K562 treated with DMSO at 1 percent for 12 hours (cell line): ENCODE results near the gene IARS2. TPM values are rescaled to one million over a fixed set of nuclear protein-coding genes. Genes with fewer than 3 reads are reported as not detected.

Experiments used
- total RNA-seq: library from RNA; unstranded; fragments of 300-600 nt; gene quantifications from 2 replicates; pipeline ENCODE4 v1.2.3, GENCODE V29; 2022; ENCODE audit not compliant: insufficient read depth

The IARS2 gene
- 35.7 and 81.3 TPM in 2 replicates for total RNA-seq

DNA sequence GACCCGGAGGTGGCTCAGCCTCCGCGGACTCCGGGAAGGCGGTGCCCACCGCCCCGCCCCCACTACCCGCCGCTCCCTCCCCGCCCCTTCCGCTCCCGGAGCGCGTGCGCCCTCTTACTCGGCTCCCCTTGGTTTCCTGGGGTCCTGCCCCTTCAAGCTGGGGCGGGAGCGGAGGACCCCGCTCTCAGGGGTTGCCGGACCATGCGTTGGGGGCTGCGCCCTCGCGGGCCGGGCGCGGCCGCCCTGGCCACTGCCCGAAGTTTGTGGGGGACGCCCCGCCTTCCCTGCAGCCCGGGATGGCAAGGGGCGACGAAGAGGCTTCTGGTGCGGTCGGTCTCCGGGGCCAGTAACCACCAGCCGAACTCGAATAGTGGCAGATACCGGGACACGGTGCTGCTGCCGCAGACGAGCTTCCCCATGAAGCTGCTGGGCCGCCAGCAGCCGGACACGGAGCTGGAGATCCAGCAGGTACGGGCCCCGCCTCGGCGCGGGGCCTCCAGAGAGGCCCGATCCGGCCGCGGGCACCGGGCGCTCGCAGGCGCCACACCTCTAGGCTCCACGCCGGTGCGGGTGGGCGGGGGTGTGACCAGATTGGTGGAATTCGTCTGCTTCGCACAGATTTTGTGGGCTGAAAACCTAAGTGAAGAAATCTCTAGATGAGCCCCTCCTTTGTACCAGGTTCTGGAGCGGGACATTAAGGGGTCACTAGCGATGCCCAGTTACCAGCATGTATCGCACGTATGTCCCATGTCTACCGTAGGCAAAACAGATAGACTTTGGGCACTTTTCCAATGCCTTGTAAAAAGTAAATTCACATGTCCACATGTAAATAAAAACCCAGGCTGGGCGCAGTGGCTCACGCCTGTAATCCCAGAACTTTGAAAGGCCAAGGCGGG lies at the start of gene IARS2:
Gene IARS2, plus strand, starts transcription at position 117 of the 896 bp plus-strand sequence. Its CDS starts 85 bp downstream, at position 202.

DNA sequence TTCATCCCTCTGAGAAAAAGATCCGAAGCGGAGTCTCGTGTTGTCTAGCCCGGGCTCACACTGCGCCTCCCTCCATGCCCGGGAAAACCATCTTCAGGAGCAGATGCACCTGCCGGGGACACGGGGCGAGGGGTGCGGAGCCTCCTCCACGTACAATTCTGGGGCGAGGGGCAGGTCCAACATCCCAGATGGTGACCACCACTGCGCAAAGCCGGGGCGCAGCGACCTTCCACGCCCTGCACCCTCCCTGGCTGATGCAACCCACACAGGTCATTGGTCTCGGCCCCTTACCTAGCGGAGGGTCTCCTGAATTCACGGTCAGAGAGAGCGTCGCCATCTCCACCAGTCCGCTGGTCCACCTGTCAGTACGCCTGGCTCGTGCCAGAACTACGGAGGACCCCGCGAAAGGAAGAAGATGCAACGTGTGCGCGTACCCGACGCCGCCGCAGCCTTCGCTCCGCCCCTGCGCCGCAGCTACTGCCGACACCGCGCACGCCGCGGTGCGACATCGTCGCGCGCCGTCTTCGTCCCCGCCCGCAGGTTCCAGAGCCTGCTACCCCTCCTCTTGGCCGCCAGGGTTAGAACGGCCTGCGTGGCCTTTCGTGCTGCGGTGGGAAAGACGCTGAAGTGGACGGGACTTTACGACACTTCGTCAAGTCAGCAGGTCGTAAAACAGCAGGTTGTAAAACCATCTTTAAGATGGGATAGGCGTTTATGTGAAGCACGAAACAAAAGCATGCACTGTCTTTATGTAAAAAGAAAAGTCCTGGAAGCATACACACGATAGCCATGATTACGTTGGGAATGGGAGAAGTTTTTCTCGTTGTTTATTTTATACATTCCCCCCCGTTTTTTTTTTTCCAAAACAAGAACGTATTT lies 47.6 kb upstream of the IARS2 start, which contains the start of gene EPRS1:
Gene EPRS1, minus strand, starts transcription at position 454 of the 879 bp plus-strand sequence. Its CDS starts 117 bp downstream, at position 337.

DNA sequence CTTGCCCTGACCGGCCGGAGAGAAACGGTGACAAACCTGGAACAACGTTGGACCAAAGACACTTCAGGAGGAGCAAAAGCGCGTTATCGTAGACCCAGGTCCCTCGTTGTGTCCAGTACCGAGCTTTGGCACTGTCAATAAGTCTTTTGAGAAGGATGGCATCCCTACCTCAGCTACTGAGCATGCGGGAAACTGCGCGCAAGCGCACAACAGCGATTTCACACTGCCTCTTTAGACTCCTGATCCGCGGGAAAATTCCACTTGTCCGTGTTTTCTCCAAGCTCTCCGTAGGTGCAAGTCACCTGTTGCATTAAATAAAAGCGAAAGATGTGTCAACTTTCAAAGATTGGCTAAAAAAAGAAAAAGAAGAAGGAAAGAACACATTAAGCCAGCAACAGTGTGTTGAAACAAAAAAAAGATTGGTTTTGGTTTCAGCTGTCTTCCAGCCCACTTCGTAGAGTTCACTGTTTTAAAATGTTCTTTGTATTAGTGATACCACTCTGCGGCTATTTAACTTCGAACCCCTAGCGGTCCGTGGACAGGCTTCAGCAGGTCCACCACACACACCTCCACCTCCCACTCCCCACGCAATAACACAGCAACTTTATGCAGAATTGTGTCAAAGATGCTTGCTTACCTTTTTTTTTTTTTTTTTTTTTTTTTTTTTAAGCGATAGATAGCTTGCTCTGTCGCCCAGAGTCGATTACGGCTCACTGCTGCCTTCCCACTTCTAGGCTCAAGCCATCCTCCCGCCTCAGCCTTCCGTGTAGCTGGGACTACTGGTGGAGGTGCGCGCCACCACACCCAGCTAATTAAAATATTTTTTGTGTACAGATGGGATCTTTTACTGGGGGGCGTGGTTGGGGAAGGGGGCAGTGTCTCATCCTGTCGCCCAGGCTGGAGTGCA lies 4.0 kb upstream of the IARS2 start, which contains the start of gene BPNT1:
Gene BPNT1, minus strand, starts transcription at position 139 of the 907 bp plus-strand sequence. CDS start 9,942 bp downstream, outside the sequence.

Other genes starting within 250 kb of the IARS2 start
- 0.91 and 3.4 TPM in 2 replicates for gene SLC30A10, start 165.6 kb upstream of the IARS2 start, total RNA-seq
- gene EPRS1, start 47.6 kb upstream of the IARS2 start, total RNA-seq = 140 and 206 TPM in 2 replicates
- gene BPNT1, start 4.3 kb upstream of the IARS2 start, total RNA-seq = 38.6 and 52.7 TPM in 2 replicates
- gene RAB3GAP2, start 178.3 kb downstream of the IARS2 start, total RNA-seq = 8.6 and 23.4 TPM in 2 replicates